Mesenchymal stem cell (in vitro differentiated cells and primary cell): ENCODE results near the gene MINK1.

Experiments
- DNase-seq: peaks from one replicate; pipeline ENCODE4 v3.0.0-alpha.2; 2013
- H2AFZ ChIP-seq: one replicate; pipeline ENCODE4 v1.6.1; 2013; ENCODE audit warnings: low read depth, mild to moderate bottlenecking, control low read depth, inconsistent platforms, low read length, moderate library complexity
- H2AK5ac ChIP-seq: 2 replicates; pipeline ENCODE4 v1.6.1; 2013; ENCODE audit warnings: low read length, moderate library complexity, mild to moderate bottlenecking, inconsistent platforms; ENCODE audit not compliant: severe bottlenecking
- H2BK120ac ChIP-seq: one replicate; pipeline ENCODE4 v1.6.1; 2013; ENCODE audit warnings: low read depth, mild to moderate bottlenecking, inconsistent platforms, low read length, moderate library complexity
- H2BK12ac ChIP-seq, 2 experiments: one replicate each; pipeline ENCODE4 v1.6.1; 2013; ENCODE audit warnings: inconsistent platforms in 2 of 2, low read length in 2 of 2, mild to moderate bottlenecking in 2 of 2, moderate library complexity in 2 of 2, control low read depth in 1 of 2
- H2BK15ac ChIP-seq: one replicate; pipeline ENCODE4 v1.6.1; 2013; ENCODE audit warnings: mild to moderate bottlenecking, low read depth, inconsistent platforms; ENCODE audit not compliant: poor library complexity, severe bottlenecking
- H2BK5ac ChIP-seq: 2 replicates; pipeline ENCODE4 v1.6.1; 2013; ENCODE audit warnings: low read depth, mild to moderate bottlenecking, low read length, control low read depth, inconsistent platforms; ENCODE audit not compliant: poor library complexity, severe bottlenecking
- H3K14ac ChIP-seq, 2 experiments: one replicate each; pipeline ENCODE4 v1.6.1; 2013; ENCODE audit warnings: inconsistent platforms in 2 of 2, low read length in 2 of 2, control low read depth in 1 of 2, mild to moderate bottlenecking in 1 of 2, moderate library complexity in 1 of 2
- H3K18ac ChIP-seq, 2 experiments: one replicate each; pipeline ENCODE4 v1.6.1; 2013; ENCODE audit warnings: inconsistent platforms in 2 of 2, low read length in 2 of 2, control low read depth in 1 of 2, low read depth in 1 of 2, mild to moderate bottlenecking in 1 of 2
- H3K23ac ChIP-seq, 2 experiments: one replicate each; pipeline ENCODE4 v1.6.1; 2013; ENCODE audit warnings: inconsistent platforms in 2 of 2, low read length in 2 of 2, mild to moderate bottlenecking in 2 of 2, moderate library complexity in 2 of 2, control low read depth in 1 of 2
- H3K27ac ChIP-seq: 2 replicates; pipeline ENCODE4 v1.5.1; 2013; ENCODE audit warnings: mild to moderate bottlenecking, moderate library complexity, low read length, control low read depth, inconsistent platforms; ENCODE audit not compliant: poor library complexity, severe bottlenecking
- H3K27me3 ChIP-seq, 2 experiments: 2 replicates each; pipeline versions ENCODE4 v1.6.1 to v1.7.0; 2013; ENCODE audit warnings: low read length in 2 of 2, mild to moderate bottlenecking in 2 of 2, moderate library complexity in 2 of 2, control low read depth in 1 of 2, inconsistent platforms in 1 of 2; ENCODE audit not compliant: control insufficient read depth in 1 of 2, insufficient read depth in 1 of 2
- H3K36me3 ChIP-seq, 2 experiments: 2 replicates each; pipeline versions ENCODE4 v1.6.1 to v1.7.0; 2013; ENCODE audit warnings: low read length in 2 of 2, control low read depth in 1 of 2, inconsistent platforms in 1 of 2, low read depth in 1 of 2, mild to moderate bottlenecking in 1 of 2; ENCODE audit not compliant: insufficient read depth in 2 of 2, control insufficient read depth in 1 of 2
- H3K4ac ChIP-seq, 2 experiments: one replicate each; pipeline ENCODE4 v1.6.1; 2013; ENCODE audit warnings: inconsistent platforms in 2 of 2, low read length in 2 of 2, mild to moderate bottlenecking in 2 of 2, moderate library complexity in 2 of 2, control low read depth in 1 of 2, low read depth in 1 of 2
- H3K4me1 ChIP-seq: 2 replicates; pipeline ENCODE4 v1.6.1; 2013; ENCODE audit warnings: low read depth, low read length, control low read depth; ENCODE audit not compliant: control insufficient read depth, insufficient read depth
- H3K4me2 ChIP-seq: 2 replicates; pipeline ENCODE4 v1.6.1; 2013; ENCODE audit warnings: low read length, mild to moderate bottlenecking, inconsistent platforms; ENCODE audit not compliant: poor library complexity, severe bottlenecking
- H3K4me3 ChIP-seq, 2 experiments: 2 replicates each; pipeline versions ENCODE4 v1.5.1 to v1.7.0; 2013; ENCODE audit warnings: low read length in 2 of 2, mild to moderate bottlenecking in 2 of 2, control low read depth in 1 of 2, low read depth in 1 of 2; ENCODE audit not compliant: insufficient read depth in 1 of 2
- H3K79me1 ChIP-seq: replicated peaks from 2 replicates; pipeline ENCODE4 v1.6.1; 2013; ENCODE audit warnings: mild to moderate bottlenecking, control low read depth, low read length, inconsistent platforms; ENCODE audit not compliant: poor library complexity, severe bottlenecking
- H3K9ac ChIP-seq: 2 replicates; pipeline ENCODE4 v1.7.0; 2013; ENCODE audit warnings: mild to moderate bottlenecking, low read length, moderate library complexity
- H3K9me3 ChIP-seq: 2 replicates; pipeline ENCODE4 v1.7.0; 2013; ENCODE audit warnings: mild to moderate bottlenecking, low read length; ENCODE audit not compliant: control insufficient read depth
- H4K8ac ChIP-seq: one replicate; pipeline ENCODE4 v1.6.1; 2013; ENCODE audit warnings: inconsistent platforms, mild to moderate bottlenecking, low read length, moderate library complexity
- H4K91ac ChIP-seq: one replicate; pipeline ENCODE4 v1.6.1; 2013; ENCODE audit warnings: mild to moderate bottlenecking, low read length, inconsistent platforms
- WGBS: methylation state at CpG from one replicate; pipeline ENCODE4 v1.1.7; 2013; ENCODE audit warnings: mixed read lengths; 5-methylcytosine and 5-hydroxymethylcytosine counted together

Gene MINK1

DNA sequence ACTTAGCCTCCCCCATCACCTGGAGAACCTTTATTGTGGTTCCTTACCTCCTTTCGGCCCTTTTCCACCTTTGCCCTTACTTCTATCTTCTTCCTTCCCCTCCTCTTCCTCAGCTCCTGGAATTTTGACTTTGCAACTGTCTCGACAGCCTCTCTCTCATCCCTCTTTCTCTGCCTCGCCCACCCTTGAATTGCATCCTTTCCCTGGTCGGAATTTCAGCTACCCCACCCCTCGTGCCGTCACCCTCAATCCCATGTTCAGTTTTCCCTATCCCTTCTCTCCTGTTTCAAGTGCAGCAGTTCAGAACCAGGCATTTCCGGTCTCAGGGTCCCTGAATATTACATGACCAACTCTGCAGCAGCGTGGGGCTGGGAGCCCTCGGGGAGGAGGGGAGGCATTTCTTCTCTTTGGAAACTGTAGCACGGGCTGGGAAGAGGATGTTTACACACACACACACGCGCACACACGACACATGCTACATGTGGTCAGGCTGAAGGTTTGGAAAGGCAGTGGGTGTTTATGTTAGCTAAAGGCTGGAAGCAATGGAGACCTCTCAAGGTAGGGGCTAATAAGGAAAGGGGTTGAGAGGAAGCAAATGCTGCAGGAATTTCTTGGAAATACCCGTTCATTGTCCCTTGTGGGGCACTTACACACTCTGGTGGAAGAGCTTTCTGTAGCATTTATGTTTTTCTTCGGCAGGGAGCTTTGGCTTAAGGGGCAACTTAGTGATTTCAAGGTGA lies 971 bp downstream of the MINK1 start:
- Histone ChIP-seq H2AFZ (peak overlapping the region; percentile 89), H3K14ac (peak overlapping the region in 1 of 2 experiments; percentile 71), H4K91ac (peak overlapping the region; percentile 94), H2BK12ac (peak overlapping the region; percentile 49 to 98), H3K18ac (peak overlapping the region; percentile 90 to 99), H2BK15ac (no peak overlapping the region), H4K8ac (peak overlapping the region; percentile 55), H3K9me3 (no peaks in the 10 kb centered on the region), H3K27me3 (no peaks in the 10 kb centered on the region), H2BK5ac (no peak overlapping the region), H3K36me3 (peaks cover 0 to 4% of the 10 kb centered on the region in 2 experiments), H3K4ac (peak overlapping the region; percentile 91 to 96), H3K79me1 (peaks cover 6% of the 10 kb centered on the region), H2BK120ac (peak overlapping the region; percentile 81), H3K9ac (peak overlapping the region; percentile 81), H3K4me2 (peak overlapping the region; percentile 98), H3K23ac (no peak overlapping the region), H3K4me1 (peaks cover 12% of the 10 kb centered on the region), H3K27ac (peak overlapping the region; percentile 75), H3K4me3 (peak overlapping the region; percentile 95 to 100), H2AK5ac (no peak overlapping the region)
- 7% methylated on average over 10 of the region's 15 CpGs for WGBS
- peak; percentile 94 for DNase-seq

DNA sequence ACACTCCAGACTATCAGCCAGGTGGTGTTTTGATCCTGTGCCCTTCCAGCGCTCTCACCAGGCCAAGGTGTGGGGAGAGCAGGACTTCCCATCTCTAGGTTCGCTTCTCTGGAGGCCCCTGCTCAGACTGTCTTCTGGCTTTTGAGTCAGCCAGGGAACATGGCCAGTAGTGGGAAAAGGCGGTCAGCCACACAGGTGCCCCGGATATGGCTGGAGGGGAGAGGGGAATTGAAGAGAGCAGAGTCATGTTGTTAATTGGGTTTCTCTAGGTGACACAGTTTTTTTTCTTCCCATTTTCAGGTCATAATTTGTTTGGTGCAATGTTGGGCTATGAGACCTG lies 1.5 kb downstream of the MINK1 start:
- no peak overlapping the region for H4K8ac ChIP-seq
- peaks cover 0 to 4% of the 10 kb centered on the region in 2 experiments for H3K36me3 ChIP-seq
- H3K18ac ChIP-seq: peak overlapping the region in 1 of 2 experiments; percentile 10
- H3K14ac ChIP-seq: no peak overlapping the region
- H3K9ac ChIP-seq: peak overlapping the region; percentile 81
- no peak overlapping the region for H2AFZ ChIP-seq
- no peaks in the 10 kb centered on the region for H3K9me3 ChIP-seq
- H2BK15ac ChIP-seq: no peak overlapping the region
- H2BK5ac ChIP-seq: no peak overlapping the region
- H3K4ac ChIP-seq: no peak overlapping the region
- no peak overlapping the region for H2AK5ac ChIP-seq
- H2BK120ac ChIP-seq: no peak overlapping the region
- no peak overlapping the region for H3K27ac ChIP-seq
- DNase-seq: no peak
- no peak overlapping the region for H3K23ac ChIP-seq
- no peaks in the 10 kb centered on the region for H3K27me3 ChIP-seq
- H4K91ac ChIP-seq: no peak overlapping the region
- peaks cover 12% of the 10 kb centered on the region for H3K4me1 ChIP-seq
- WGBS: 77% methylated on average over 4 of the region's 4 CpGs
- H2BK12ac ChIP-seq: no peak overlapping the region
- H3K79me1 ChIP-seq: peaks cover 6% of the 10 kb centered on the region
- peak overlapping the region; percentile 98 for H3K4me2 ChIP-seq
- peak overlapping the region; percentile 12 to 95 for H3K4me3 ChIP-seq

DNA sequence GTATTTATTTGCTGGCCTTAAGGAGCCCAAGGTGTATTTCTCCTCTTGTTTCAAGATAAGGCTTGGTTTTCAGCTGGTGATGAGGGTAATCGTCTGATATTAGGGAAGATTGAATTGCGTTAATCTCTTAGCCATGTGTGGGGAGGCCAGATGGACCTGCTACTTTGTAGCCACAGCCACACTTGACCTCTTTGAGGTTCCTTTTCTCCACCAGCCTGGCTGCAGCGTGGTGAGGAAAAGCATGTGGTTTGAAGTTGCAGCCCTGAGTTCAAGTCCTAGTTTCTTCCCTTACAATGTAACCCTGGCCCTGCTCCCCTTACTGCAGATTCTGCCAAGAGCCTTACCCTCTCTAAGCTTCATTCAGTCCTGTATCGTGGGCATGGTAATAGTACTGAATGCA lies 3.1 kb downstream of the MINK1 start:
- H2BK12ac ChIP-seq: no peak overlapping the region
- WGBS: 95% methylated on average over 4 of the region's 4 CpGs
- H3K9me3 ChIP-seq: no peaks in the 10 kb centered on the region
- H3K18ac ChIP-seq: no peak overlapping the region
- H3K4me1 ChIP-seq: peaks cover 12% of the 10 kb centered on the region
- no peak overlapping the region for H4K8ac ChIP-seq
- peaks cover 0 to 4% of the 10 kb centered on the region in 2 experiments for H3K36me3 ChIP-seq
- H2BK5ac ChIP-seq: no peak overlapping the region
- no peak overlapping the region for H3K9ac ChIP-seq
- H3K27ac ChIP-seq: no peak overlapping the region
- no peak overlapping the region for H3K14ac ChIP-seq
- peaks cover 7% of the 10 kb centered on the region for H3K79me1 ChIP-seq
- H2AFZ ChIP-seq: no peak overlapping the region
- no peak for DNase-seq
- H2BK15ac ChIP-seq: no peak overlapping the region
- H4K91ac ChIP-seq: no peak overlapping the region
- H2BK120ac ChIP-seq: no peak overlapping the region
- no peak overlapping the region for H3K23ac ChIP-seq
- H3K4ac ChIP-seq: no peak overlapping the region
- no peak overlapping the region for H3K4me2 ChIP-seq
- H3K27me3 ChIP-seq: no peaks in the 10 kb centered on the region
- no peak overlapping the region for H2AK5ac ChIP-seq
- H3K4me3 ChIP-seq: no peak overlapping the region

DNA sequence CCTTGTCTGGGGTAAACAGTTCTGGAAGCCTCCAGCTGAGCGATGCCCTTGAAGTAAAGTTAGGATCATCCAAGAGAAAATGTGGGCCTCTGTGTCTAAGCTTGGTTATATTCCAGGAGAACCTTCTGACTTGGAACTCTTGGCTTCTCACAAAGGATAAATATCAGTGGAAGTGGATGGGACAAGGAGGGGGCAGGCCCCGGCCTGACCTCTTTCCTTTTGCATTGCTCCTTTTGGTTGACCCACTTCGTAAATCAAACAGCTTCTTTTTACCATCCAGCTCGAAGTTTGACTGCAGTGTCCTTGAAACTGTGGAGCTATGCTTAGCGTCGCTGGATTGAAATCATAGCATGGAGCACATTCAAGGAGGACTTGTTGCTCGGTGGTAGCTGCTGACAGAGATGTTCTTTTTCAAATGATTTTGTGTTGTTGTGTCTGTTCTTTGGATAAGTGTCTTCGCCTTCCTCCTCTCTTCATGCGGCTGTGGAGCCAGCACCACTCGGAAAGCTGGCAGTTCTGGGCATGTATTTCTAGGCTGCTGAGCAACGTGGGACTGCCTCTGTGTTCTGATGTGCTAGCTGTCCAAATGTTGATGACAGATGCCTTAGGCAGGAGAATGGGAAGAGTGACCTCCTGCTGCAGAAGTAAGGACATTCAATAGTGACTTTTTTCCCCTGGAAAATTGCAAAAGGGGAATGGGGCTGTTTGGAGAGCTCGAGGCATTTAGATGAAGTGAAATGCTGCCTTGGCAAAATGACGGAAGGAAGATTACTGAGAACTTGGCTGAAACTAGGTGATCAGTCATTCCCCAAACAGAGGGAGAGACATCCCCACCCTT lies 4.5 kb downstream of the MINK1 start:
- H3K4ac ChIP-seq: no peak overlapping the region
- WGBS: 81% methylated on average over 12 of the region's 13 CpGs
- no peak overlapping the region for H3K18ac ChIP-seq
- H3K4me1 ChIP-seq: peaks cover 12% of the 10 kb centered on the region
- H4K91ac ChIP-seq: no peak overlapping the region
- H2BK5ac ChIP-seq: no peak overlapping the region
- H2AK5ac ChIP-seq: no peak overlapping the region
- no peak overlapping the region for H2BK120ac ChIP-seq
- no peak overlapping the region for H3K27ac ChIP-seq
- peak overlapping the region in 1 of 2 experiments; percentile 33 for H3K4me3 ChIP-seq
- H3K23ac ChIP-seq: peak overlapping the region in 1 of 2 experiments; percentile 11
- no peak overlapping the region for H3K14ac ChIP-seq
- DNase-seq: no peak
- no peak overlapping the region for H4K8ac ChIP-seq
- H3K9me3 ChIP-seq: no peaks in the 10 kb centered on the region
- no peak overlapping the region for H2BK12ac ChIP-seq
- no peaks in the 10 kb centered on the region for H3K27me3 ChIP-seq
- no peak overlapping the region for H2BK15ac ChIP-seq
- H2AFZ ChIP-seq: no peak overlapping the region
- H3K4me2 ChIP-seq: no peak overlapping the region
- H3K9ac ChIP-seq: peak overlapping the region; percentile 42
- peaks cover 0 to 4% of the 10 kb centered on the region in 2 experiments for H3K36me3 ChIP-seq
- H3K79me1 ChIP-seq: peaks cover 16% of the 10 kb centered on the region
